AG09309 (cell line): ENCODE measurements around the gene FIGN.

Source experiments
- DNase-seq: peaks from one replicate; pipeline ENCODE4 v3.0.0-alpha.2; 2010; ENCODE audit warnings: low read depth
- H3K4me3 ChIP-seq: 2 replicates; pipeline ENCODE4 v1.5.1; 2011; ENCODE audit warnings: mild to moderate bottlenecking, low read depth, low read length, moderate library complexity; ENCODE audit not compliant: control insufficient read depth
- TF ChIP-seq, protein P1 (sequence below): IDR thresholded peaks from 2 replicates; pipeline ENCODE4 v1.5.1; 2011; ENCODE audit warnings: mild to moderate bottlenecking, low read depth, low read length, inconsistent platforms; ENCODE audit not compliant: insufficient read depth, control insufficient read depth; ENCODE audit errors: missing control alignments

FIGN gene

DNA sequence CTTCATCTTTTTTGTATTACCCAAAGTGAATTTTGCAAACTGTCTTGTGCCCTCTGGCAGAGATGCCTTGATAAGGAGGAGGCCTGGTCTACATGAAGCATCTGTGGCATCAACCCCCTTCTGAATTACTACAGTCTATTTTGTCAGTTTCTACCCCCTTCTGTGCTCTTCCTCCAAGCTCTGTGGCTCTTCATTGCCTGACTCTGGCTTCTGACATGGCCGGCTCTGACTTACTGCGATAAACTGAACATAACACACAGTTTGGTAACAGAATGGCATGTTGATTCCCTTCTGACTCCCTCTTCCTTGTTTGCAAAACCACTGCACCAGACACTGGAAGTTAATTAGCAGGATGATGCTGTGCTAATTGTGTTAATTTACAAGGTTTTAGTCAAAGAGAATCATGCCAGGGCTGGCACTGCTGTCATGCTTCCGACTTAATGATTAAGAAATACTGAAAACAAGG is 122.5 kb downstream of the FIGN start:
- H3K4me3 ChIP-seq, result no peak overlapping the region
- TF ChIP-seq, protein P1, sequence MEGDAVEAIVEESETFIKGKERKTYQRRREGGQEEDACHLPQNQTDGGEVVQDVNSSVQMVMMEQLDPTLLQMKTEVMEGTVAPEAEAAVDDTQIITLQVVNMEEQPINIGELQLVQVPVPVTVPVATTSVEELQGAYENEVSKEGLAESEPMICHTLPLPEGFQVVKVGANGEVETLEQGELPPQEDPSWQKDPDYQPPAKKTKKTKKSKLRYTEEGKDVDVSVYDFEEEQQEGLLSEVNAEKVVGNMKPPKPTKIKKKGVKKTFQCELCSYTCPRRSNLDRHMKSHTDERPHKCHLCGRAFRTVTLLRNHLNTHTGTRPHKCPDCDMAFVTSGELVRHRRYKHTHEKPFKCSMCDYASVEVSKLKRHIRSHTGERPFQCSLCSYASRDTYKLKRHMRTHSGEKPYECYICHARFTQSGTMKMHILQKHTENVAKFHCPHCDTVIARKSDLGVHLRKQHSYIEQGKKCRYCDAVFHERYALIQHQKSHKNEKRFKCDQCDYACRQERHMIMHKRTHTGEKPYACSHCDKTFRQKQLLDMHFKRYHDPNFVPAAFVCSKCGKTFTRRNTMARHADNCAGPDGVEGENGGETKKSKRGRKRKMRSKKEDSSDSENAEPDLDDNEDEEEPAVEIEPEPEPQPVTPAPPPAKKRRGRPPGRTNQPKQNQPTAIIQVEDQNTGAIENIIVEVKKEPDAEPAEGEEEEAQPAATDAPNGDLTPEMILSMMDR, result no peak
- DNase-seq, result no peak

DNA sequence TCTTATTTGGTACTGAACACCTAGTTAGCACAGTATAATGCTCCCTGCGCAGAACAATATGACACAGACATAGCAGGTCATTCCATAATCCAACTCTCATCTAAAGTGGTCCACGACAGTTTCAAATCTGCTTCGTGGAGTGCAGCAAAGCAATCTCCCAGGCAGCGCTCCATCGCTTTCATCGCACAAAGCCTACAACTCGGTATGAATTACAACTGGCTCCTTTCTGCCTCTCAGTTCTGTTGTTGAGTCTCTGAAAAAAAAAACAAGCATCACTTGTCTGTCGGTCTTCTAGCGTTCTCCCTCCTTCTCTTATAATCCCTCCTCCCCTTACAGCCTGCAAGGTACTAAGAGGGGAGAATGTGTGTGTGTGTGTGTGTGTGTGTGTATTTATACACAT is 123.5 kb downstream of the FIGN start:
- DNase-seq, result no peak
- TF ChIP-seq, protein P1, result no peak
- H3K4me3 ChIP-seq, result no peak overlapping the region

DNA sequence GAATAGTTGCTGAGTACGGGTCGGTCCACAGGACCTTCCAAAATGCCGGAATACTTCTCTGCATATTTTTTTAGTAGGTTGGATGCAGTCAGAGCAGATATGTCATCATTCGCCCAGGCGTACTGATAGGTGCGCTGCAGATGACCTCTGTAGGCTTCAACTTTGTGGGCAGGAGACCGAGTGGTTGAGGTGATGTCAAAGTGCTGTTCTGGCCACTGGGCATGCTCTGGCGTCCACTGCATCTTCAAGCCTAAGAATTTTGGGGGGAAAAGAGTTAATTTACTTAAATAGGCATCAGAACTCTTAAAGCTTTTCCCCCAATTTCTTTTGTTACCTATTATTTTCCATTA is 124.3 kb downstream of the FIGN start:
- TF ChIP-seq, protein P1, result no peak
- no peak overlapping the region for H3K4me3 ChIP-seq
- no peak for DNase-seq

DNA sequence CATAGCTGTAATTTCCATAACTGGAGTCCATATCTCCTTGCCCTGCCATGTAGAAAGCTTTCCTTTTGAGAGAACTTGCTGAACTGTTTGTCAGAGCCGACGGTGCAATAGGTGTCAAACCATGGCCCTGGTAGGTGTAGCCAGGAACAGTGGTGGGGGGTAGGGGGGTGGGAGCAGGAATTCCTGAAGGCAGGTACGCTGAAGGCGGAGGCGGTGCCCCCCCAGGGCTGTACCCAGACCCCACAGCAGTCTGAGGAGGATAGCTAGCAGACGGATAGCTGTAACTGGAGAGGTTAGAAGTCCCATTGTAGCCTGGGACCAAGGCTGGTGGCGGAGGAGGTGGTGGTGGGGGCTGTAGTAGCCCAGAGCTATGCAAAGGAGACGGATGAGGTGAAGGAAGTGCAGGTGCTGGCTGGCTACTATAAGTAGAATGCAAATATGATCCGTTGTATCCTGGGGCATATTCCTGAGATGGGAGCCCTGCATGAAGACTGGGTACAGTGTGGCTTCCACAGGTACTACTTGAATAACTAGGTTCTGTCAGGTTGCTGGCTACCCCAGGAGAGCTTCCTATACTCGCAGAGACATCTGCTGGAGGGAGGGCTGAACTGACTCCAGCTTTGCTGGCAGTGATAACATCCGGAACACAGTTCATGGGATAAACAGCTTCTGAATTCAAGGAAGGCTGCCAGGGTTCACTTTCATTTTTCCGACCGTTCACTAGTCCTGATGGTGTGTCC is 124.8 kb downstream of the FIGN start:
- no peak for DNase-seq
- TF ChIP-seq, protein P1, result no peak
- no peak overlapping the region for H3K4me3 ChIP-seq

DNA sequence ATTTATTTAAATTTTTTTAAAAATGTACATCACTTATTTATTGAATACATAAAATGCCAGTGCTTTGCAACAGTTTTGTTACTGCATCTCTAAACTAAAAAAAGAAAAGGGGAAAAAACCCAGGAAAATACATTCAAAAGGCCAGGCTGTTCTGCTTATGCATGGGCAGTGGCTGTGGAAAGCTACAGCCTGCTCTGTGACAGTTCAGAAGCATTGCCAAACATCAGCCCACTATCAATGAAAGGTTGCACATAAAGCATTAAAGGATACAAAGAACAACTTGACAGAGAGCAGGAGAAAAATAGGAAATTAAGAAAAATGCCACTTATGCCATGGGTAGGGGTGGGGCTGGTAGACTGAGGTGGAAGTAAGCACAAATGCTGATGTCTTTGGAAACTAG is 128.2 kb downstream of the FIGN start:
- TF ChIP-seq, protein P1, result no peak
- no peak overlapping the region for H3K4me3 ChIP-seq
- DNase-seq, result no peak

DNA sequence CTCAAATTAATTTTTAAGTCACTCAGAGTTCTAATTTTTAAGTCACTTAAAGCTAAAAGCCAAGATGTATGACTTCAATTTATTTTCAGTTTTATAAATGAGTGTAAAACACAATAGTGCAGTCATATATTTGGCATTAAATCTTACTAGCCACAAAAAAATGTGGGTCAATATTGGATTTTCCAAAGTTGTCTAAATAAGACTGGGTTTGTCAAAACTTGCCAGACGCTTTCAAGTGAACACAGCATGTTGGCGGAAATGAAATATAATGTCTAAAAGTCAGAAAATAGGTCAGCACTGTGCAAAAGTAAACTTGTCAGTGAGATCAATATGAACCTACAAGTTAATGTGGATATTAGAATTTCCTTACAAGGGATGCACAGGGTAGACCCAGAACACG is 128.9 kb downstream of the FIGN start:
- TF ChIP-seq, protein P1, result no peak
- no peak overlapping the region for H3K4me3 ChIP-seq
- no peak for DNase-seq
